Upper lobe of left lung (tissue), 6 donors: Measurements from ENCODE around the gene JARID2. TPM values are rescaled to one million over a fixed set of nuclear protein-coding genes. Genes with fewer than 3 reads are reported as not detected.

Experiments used
- ATAC-seq, 2 donors: fragments of 200-7000 bp; cut with Tn5 transposase; one replicate each; pipeline ENCODE4 v1.9.1; 2022; ENCODE audit warnings: mild to moderate bottlenecking in 2 of 2, moderate library complexity in 2 of 2; ENCODE audit not compliant: low FRiP score in 2 of 2
- DNase-seq, 2 donors: peaks; one replicate each; pipeline ENCODE4 v3.0.0-alpha.2; 2019 to 2020
- H3K27ac ChIP-seq, 4 donors: fragments of 200-600 bp; sonication (generic); one replicate each; pipeline ENCODE4 v1.5.1; 2016 to 2019
- H3K27me3 ChIP-seq, 4 donors: fragments of 200-600 bp; sonication (generic); one replicate each; pipeline ENCODE4 v1.5.1; 2017 to 2019
- H3K36me3 ChIP-seq, 4 donors: fragments of 200-600 bp; sonication (generic); one replicate each; pipeline ENCODE4 v1.5.1; 2016 to 2019
- H3K4me1 ChIP-seq, 4 donors: fragments of 200-600 bp; sonication (generic); one replicate each; pipeline ENCODE4 v1.5.1; 2018 to 2019
- H3K4me3 ChIP-seq, 4 donors: fragments of 200-600 bp; sonication (generic); one replicate each; pipeline ENCODE4 v1.5.1; 2017 to 2019; ENCODE audit warnings: mild to moderate bottlenecking in 2 of 4, moderate library complexity in 1 of 4
- H3K9me3 ChIP-seq, 4 donors: fragments of 200-600 bp; sonication (generic); one replicate each; pipeline ENCODE4 v1.5.1; 2018 to 2019
- CTCF ChIP-seq, 6 experiments: fragments of 450-650 bp in 4 of 6; fragments of 200-600 bp in 2 of 6; sonication (generic) in 2 of 6; IDR thresholded peaks; one replicate each; pipeline ENCODE4 v1.5.1; 2016 to 2019; ENCODE audit warnings: antibody characterized with exemption in 6 of 6
- EP300 ChIP-seq, 4 donors: sonication (generic); formaldehyde crosslinking; IDR thresholded peaks; one replicate each; pipeline ENCODE4 v1.5.1; 2017; ENCODE audit warnings: antibody characterized with exemption in 4 of 4, control low read depth in 2 of 4
- POLR2A ChIP-seq, 4 donors: fragments of 450-650 bp; IDR thresholded peaks; one replicate each; pipeline ENCODE4 v1.5.1; 2016 to 2017; ENCODE audit warnings: antibody characterized with exemption in 4 of 4, mild to moderate bottlenecking in 2 of 4
- POLR2AphosphoS5 ChIP-seq, 2 donors: sonication (generic); formaldehyde crosslinking; IDR thresholded peaks; one replicate each; pipeline ENCODE4 v1.5.1; 2017; ENCODE audit warnings: antibody characterized with exemption in 2 of 2
- WGBS, 2 donors: methylation state at CpG; one replicate each; pipeline ENCODE4 v1.1.5; 2017 to 2018; 5-methylcytosine and 5-hydroxymethylcytosine counted together
- total RNA-seq, 6 donors: library from RNA; depleted of rRNA in 4 of 6; stranded (reverse); fragments of >200 nt in 4 of 6; gene quantifications; one replicate each; pipeline versions ENCODE4 v1.1.0 to v1.2.1, GENCODE V29; 2016 to 2021
- donor health status: DM: no; HTN: no; CAD: no; lungs with moderate emphysema.
- donor health status: DM: no; HTN: yes; CAD: no; lungs with severe emphysema.

Gene JARID2
- total RNA-seq, 6 donors from 2014 or later, result 9.6 to 37.7 (median 16.4) TPM

- no peak for DNase-seq
- no peak for ATAC-seq
- TF ChIP-seq POLR2AphosphoS5 (IDR thresholded peaks at IDR 0.05), result no peak
- TF ChIP-seq CTCF (IDR thresholded peaks at IDR 0.05), result no peak
- TF ChIP-seq POLR2A (IDR thresholded peaks at IDR 0.05), result no peak
- no peak for TF ChIP-seq EP300 (IDR thresholded peaks at IDR 0.05)
- Histone ChIP-seq H3K27me3 (no peaks in the 10 kb centered on the region), H3K9me3 (no peaks in the 10 kb centered on the region), H3K4me3 (no peak overlapping the region), H3K36me3 (no peaks in the 10 kb centered on the region), H3K27ac (no peak overlapping the region), H3K4me1 (peaks cover 14 to 29% (median 19%) of the 10 kb centered on the region in 4 donors)
- WGBS, 2 donors, result 62 to 67% methylated on average over 10 of the region's 10 CpGs
These were observed 235.8 kb downstream of the JARID2 start for GRCh38 chr6:15481390-15482291.

- Histone ChIP-seq H3K4me1 (peaks cover 8 to 25% (median 19%) of the 10 kb centered on the region in 4 donors), H3K4me3 (no peak overlapping the region), H3K9me3 (no peaks in the 10 kb centered on the region), H3K27ac (no peak overlapping the region), H3K27me3 (no peaks in the 10 kb centered on the region), H3K36me3 (peaks cover 7 to 10% (median 10%) of the 10 kb centered on the region in 4 donors)
- no peak for DNase-seq
- 95 to 100% methylated on average over 1 of the region's 1 CpG for WGBS, 2 donors
- TF ChIP-seq EP300 (IDR thresholded peaks at IDR 0.05), result no peak
- no peak for TF ChIP-seq POLR2A (IDR thresholded peaks at IDR 0.05)
- no peak for TF ChIP-seq POLR2AphosphoS5 (IDR thresholded peaks at IDR 0.05)
- TF ChIP-seq CTCF (IDR thresholded peaks at IDR 0.05), result no peak
- no peak for ATAC-seq
These were observed 237.2 kb downstream of the JARID2 start for GRCh38 chr6:15483060-15483459.

- H3K27ac ChIP-seq, result no peak overlapping the region
- H3K4me3 ChIP-seq, result no peak overlapping the region
- peaks cover 13 to 19% (median 19%) of the 10 kb centered on the region in 4 donors for H3K36me3 ChIP-seq
- no peaks in the 10 kb centered on the region for H3K9me3 ChIP-seq
- TF ChIP-seq CTCF (IDR thresholded peaks at IDR 0.05), result no peak
- no peak for TF ChIP-seq POLR2AphosphoS5 (IDR thresholded peaks at IDR 0.05)
- no peak for TF ChIP-seq POLR2A (IDR thresholded peaks at IDR 0.05)
- TF ChIP-seq EP300 (IDR thresholded peaks at IDR 0.05), result no peak
- 94 to 95% methylated on average over 3 of the region's 3 CpGs for WGBS, 2 donors
- no peak for DNase-seq
- H3K4me1 ChIP-seq, result peaks cover 8 to 25% (median 19%) of the 10 kb centered on the region in 4 donors
- H3K27me3 ChIP-seq, result no peaks in the 10 kb centered on the region
- ATAC-seq, result no peak
These were observed 238.3 kb downstream of the JARID2 start for GRCh38 chr6:15484140-15484539.

- 92 to 96% methylated on average over 4 of the region's 4 CpGs for WGBS, 2 donors
These were observed 239.0 kb downstream of the JARID2 start for GRCh38 chr6:15484821-15485220.

More at GRCh38 chr6:15484821-15485220, 239.0 kb downstream of the JARID2 start:
- Histone ChIP-seq H3K9me3 (no peaks in the 10 kb centered on the region), H3K4me1 (peaks cover 5 to 21% (median 17%) of the 10 kb centered on the region in 4 donors), H3K36me3 (peaks cover 13 to 24% (median 19%) of the 10 kb centered on the region in 4 donors), H3K27me3 (no peaks in the 10 kb centered on the region), H3K27ac (no peak overlapping the region), H3K4me3 (no peak overlapping the region)
- ATAC-seq (no peak), DNase-seq (no peak)
- TF ChIP-seq CTCF (IDR thresholded peaks at IDR 0.05) (no peak), POLR2AphosphoS5 (IDR thresholded peaks at IDR 0.05) (no peak), POLR2A (IDR thresholded peaks at IDR 0.05) (no peak), EP300 (IDR thresholded peaks at IDR 0.05) (no peak)
